HFF-Myc (cell line): ENCODE data around the gene TAS2R8.

Experiments
- DNase-seq: peaks from one replicate; pipeline ENCODE4 v3.0.0-alpha.2; 2011; ENCODE audit warnings: low read depth; ENCODE audit errors: extremely low read depth
- H3K4me3 ChIP-seq: replicated peaks from 2 replicates; pipeline ENCODE4 v1.5.1; 2011; ENCODE audit warnings: low read depth, mild to moderate bottlenecking, control low read depth, low read length
- TF ChIP-seq, protein P1 (sequence below): IDR thresholded peaks from 2 replicates; pipeline ENCODE4 v1.5.1; 2012; ENCODE audit warnings: mild to moderate bottlenecking, low read depth, low read length, control low read depth; ENCODE audit errors: missing control alignments

Gene TAS2R8, protein sequence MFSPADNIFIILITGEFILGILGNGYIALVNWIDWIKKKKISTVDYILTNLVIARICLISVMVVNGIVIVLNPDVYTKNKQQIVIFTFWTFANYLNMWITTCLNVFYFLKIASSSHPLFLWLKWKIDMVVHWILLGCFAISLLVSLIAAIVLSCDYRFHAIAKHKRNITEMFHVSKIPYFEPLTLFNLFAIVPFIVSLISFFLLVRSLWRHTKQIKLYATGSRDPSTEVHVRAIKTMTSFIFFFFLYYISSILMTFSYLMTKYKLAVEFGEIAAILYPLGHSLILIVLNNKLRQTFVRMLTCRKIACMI

DNA sequence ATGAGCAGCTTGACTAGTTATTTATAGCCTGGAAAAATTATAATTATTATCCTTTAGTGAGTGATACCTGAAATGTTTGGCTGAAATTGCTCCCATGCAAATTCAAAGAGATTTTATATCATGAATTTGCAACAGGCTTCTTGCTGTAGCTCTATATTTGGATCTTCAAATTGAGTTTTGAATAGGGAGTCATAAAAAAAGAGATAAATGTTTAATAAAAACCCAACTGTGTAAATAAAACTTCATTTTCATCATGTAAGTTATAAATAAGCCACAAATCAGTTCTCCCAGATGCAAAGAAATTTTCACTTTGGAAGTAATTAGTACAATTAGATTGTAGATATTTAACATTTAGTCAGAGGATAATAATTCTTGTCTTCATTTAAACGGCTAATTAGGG, at the start of gene TAS2R8:
TAS2R8 (minus strand) TSS at position 101 of the 400 bp plus-strand sequence. CDS start 306 bp downstream, outside the sequence.
- TF ChIP-seq, protein P1, sequence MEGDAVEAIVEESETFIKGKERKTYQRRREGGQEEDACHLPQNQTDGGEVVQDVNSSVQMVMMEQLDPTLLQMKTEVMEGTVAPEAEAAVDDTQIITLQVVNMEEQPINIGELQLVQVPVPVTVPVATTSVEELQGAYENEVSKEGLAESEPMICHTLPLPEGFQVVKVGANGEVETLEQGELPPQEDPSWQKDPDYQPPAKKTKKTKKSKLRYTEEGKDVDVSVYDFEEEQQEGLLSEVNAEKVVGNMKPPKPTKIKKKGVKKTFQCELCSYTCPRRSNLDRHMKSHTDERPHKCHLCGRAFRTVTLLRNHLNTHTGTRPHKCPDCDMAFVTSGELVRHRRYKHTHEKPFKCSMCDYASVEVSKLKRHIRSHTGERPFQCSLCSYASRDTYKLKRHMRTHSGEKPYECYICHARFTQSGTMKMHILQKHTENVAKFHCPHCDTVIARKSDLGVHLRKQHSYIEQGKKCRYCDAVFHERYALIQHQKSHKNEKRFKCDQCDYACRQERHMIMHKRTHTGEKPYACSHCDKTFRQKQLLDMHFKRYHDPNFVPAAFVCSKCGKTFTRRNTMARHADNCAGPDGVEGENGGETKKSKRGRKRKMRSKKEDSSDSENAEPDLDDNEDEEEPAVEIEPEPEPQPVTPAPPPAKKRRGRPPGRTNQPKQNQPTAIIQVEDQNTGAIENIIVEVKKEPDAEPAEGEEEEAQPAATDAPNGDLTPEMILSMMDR = no peak
- no peak within 1 kb of the TSS for H3K4me3 ChIP-seq
- no peak for DNase-seq

DNA sequence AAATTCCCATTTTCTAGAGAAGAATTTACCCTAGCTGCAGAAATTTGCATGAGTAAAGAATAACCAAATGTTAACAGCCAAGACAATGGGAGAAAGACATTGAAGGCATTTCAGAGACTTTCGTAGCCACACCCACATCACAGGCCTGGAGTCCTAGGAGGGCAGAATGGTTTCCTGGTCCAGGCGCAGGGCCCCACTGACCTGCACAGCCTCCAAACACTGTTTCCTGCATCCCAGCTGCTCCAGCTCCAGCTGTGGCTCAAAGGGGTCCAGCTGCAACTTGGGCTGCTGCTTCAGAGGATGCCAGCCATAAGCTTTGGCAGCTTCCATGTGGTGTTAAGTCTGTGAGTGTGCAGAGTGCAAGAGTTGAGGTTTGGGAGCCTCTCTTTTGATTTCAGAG, 48.7 kb upstream of the TAS2R8 start:
- DNase-seq = no peak
- H3K4me3 ChIP-seq = no peak overlapping the region

DNA sequence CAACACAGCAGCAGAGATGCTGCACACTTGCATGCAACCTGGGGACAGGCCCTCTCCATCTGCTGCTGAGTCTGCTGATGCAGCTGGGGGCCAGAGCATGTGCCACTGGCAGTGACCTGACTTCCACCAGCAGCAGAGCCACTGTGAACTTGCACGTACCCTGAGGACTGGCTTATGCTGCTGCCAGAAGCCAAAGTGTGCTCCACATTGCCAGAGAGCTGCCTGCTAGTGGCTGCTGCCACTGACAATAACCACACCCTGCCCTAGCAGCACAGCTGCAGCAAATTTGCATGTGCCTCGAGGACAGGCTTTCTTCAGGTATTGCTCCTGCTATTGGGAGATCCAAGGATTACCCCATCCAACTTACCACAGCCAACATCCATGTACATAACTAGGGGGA, 46.7 kb upstream of the TAS2R8 start:
- no peak for DNase-seq
- TF ChIP-seq, protein P1 = no peak
- no peak overlapping the region for H3K4me3 ChIP-seq

More for the DNA sequence above, 48.7 kb upstream of the TAS2R8 start:
- TF ChIP-seq, protein P1 = no peak

DNA sequence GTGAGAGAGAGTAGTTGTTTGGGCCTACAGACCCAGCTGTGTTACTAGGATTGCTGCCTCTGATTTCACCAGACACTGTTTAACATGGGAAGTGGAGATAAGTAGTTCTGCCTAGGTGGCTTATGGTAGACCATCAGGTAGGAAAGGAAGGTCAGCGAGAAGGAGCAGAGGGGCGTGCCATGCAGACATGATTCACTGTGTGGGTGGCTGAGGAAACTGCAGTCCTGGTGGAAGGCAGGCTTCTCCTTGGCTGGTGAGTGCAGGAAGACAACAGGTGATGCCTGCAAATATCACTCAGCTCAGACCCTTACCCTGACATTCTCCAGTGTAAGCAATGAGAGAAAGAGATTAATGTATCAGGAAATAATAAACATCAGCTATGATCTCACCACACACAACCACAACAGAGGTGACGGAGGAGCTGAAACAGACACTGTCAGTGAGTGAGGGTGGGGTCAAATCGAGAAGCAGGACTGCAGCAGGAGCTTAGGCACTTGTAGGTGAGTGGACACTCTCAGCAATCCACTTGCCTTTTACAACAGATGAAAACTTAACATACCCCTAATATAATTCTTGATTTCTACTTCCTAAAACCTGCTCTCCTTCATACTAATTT, 44.3 kb upstream of the TAS2R8 start:
- DNase-seq = no peak
- TF ChIP-seq, protein P1 = no peak
- H3K4me3 ChIP-seq = no peak overlapping the region

DNA sequence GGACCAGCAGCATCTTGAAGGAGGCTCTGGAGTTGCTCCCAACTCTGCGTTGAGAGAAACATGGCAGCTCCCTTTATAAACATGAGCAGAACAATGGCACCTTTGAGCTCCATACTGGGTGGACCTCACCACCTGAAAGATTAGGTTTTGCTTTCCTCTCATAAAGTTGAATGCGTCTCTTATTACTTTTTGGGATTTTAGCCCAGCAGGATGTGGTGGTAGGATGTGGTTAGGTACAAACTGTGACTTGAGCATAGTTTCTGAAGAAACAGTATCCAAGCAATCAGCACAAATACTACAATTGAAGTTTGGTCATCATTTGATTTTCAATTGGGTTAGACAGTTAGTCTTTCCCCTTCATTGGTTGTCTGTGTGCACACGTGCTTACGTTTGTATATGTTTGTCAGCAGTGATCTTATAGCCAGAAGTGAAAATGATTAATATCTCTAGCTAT, 42.4 kb upstream of the TAS2R8 start, which contains the start of gene PRR4:
PRR4 (minus strand) TSS at position 51 of the 454 bp plus-strand sequence; CDS start at position 13, 38 bp downstream.
- no peak within 1 kb of the TSS for H3K4me3 ChIP-seq
- no peak for DNase-seq
- TF ChIP-seq, protein P1 = no peak

DNA sequence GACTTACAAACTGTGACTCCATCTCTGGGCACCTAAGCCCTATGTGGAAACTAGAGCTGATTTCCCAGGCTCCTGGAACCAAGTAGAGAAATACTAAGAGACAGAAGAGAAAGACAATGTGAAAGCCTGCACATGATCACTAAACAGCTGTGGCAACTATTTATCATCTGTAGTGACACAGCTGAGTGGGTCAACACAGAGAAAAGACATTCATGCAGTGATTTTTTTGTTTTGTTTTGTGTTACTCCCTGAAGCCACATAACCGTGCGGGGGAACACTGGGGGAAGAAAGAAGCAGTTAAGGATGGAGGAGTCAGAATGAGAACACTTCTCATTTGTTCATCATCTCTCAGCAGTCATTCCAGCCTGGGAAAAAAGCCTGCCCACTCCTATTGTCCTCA, 40.7 kb upstream of the TAS2R8 start:
- H3K4me3 ChIP-seq = no peak overlapping the region
- TF ChIP-seq, protein P1 = no peak
- no peak for DNase-seq
